NCI-H1436 (cell line): ENCODE measurements around the gene VPS13D.

Experiments used
- DNase-seq: peaks from one replicate; lab custom pipeline; 2025; lab: John Stamatoyannopoulos, UW

The VPS13D gene

DNA sequence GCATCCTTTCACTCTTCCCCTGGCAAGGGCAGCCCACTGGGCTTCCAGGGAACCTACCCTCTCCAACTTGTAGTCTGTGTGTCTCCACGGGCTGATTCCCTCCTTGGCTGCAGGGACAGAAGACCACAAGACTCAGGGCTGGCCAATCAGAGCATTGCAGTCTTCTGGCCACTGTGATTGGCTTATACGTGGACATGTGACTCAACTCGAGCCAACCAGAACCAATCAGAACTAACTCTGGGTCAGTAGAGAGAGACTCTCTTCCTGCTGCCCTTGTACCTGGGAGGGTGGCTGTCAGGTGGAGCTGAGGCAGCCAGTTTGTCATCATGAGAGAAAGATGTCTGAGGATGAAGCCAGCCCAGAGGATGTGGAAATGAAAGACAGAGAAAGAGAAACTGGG is 324.1 kb downstream of the VPS13D start:
- DNase-seq, result no peak

GRCh38 chr1:12554521-12555305 is 324.9 kb downstream of the VPS13D start:
- DNase-seq, result no peak

GRCh38 chr1:12555411-12556367 is 325.9 kb downstream of the VPS13D start:
- no peak for DNase-seq

GRCh38 chr1:12556368-12556930 is 326.6 kb downstream of the VPS13D start:
- DNase-seq, result no peak

DNA sequence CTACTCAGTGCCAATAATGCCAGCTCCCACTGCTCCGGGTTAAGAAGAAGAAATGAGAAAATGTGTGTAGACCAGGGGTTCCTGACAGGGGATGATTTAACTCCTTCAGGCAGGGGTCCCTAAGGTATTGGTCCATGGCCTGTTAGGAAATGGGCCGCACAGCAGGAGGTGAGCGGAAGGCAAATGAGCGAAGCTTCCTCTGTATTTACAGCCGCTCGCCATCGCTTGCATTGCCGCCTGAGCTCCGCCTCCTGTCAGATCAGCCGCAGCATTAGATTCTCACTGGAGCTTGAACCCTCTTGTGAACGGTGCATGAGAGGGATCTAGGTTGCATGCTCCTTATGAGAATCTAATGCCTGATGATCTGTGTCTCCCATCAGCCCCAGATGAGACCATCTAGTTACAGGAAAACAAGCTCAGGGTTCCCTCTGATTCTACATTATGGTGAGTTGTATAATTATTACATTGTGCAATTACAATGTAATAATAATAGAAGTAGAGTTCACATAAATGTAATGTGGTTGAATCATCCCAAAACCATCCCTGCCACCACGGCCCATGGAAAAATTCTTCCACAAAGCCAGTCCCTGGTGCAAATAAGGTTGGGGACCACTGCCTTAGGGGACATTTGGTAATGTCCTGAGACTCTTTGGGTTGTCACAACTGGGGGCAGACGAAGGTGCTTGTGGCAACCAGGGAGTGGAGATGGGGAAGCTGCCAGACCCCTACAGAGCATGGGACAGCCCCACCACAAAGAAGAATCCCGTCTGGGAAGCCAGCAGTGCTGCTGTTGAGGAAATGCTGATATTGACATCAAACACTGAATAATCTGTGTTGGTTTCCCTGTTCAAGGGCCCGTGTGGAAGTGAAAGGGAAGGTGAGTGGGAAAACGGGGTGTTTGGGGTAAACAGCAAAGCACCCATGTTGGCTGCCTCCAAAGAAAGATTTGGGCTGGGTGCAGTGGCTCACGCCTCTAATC is 327.4 kb downstream of the VPS13D start:
- no peak for DNase-seq

GRCh38 chr1:12561121-12561520 is 331.3 kb downstream of the VPS13D start:
- DNase-seq, result no peak
